B cell (primary cell): ENCODE results near the gene WBP11. TPM values are rescaled to one million over a fixed set of nuclear protein-coding genes. Genes with fewer than 3 reads are reported as not detected.

ENCODE experiments used
- ATAC-seq: fragments of 200-7000 bp; cut with Tn5 transposase; one replicate; pipeline ENCODE4 v1.10.0; 2021; ENCODE audit warnings: low read depth, mild to moderate bottlenecking, moderate number of reproducible peaks, moderate library complexity
- CTCF ChIA-PET: fragments of 350-600 bp; sonication (Branson Sonifier 250); formaldehyde crosslinking; loops from one replicate; lab custom pipeline; 2021; ENCODE audit warnings: antibody characterized with exemption, inconsistent platforms; lab: Charles Lee
- POLR2A ChIA-PET: fragments of 350-600 bp; sonication (Branson Sonifier 250); formaldehyde crosslinking; loops from one replicate; lab custom pipeline; 2021; ENCODE audit warnings: antibody characterized with exemption; lab: Charles Lee
- DNase-seq: peaks from one replicate; pipeline ENCODE4 v3.0.0; 2013
- H2AFZ ChIP-seq: 2 replicates; pipeline ENCODE4 v1.6.1; 2012; ENCODE audit warnings: mild to moderate bottlenecking, low read depth, low read length; ENCODE audit not compliant: insufficient read depth, poor library complexity, severe bottlenecking
- H3K27ac ChIP-seq, 2 donors: 1 replicate in 1 of 2; 2 replicates in 1 of 2; pipeline ENCODE4 v1.5.1; 2012 to 2013; ENCODE audit warnings: low read length in 2 of 2, mild to moderate bottlenecking in 2 of 2, moderate library complexity in 1 of 2
- H3K27me3 ChIP-seq, 4 experiments: fragments of 200-600 bp in 1 of 4; sonication (generic) in 1 of 4; replicated peaks in 1 of 4; 1 replicate in 2 of 4; 2 replicates in 2 of 4; pipeline versions ENCODE4 v1.6.1 to v1.7.0; 2013 to 2016; ENCODE audit warnings: low read length in 3 of 4, mild to moderate bottlenecking in 2 of 4, mixed read lengths in 1 of 4, moderate library complexity in 1 of 4; ENCODE audit not compliant: insufficient read depth in 4 of 4, control insufficient read depth in 3 of 4; ENCODE audit errors: control extremely low read depth in 1 of 4
- H3K36me3 ChIP-seq, 2 experiments: replicated peaks in 1 of 2; 1 replicate in 1 of 2; 2 replicates in 1 of 2; pipeline versions ENCODE4 v1.6.1 to v1.7.1; 2013; ENCODE audit warnings: low read length in 1 of 2; ENCODE audit not compliant: insufficient read depth in 2 of 2, control insufficient read depth in 1 of 2; ENCODE audit errors: control extremely low read depth in 1 of 2, extremely low read depth in 1 of 2
- H3K4me1 ChIP-seq, 2 donors: fragments of 200-600 bp in 1 of 2; sonication (generic) in 1 of 2; 1 replicate in 1 of 2; 2 replicates in 1 of 2; pipeline versions ENCODE4 v1.5.1 to v1.6.1; 2013 to 2017; ENCODE audit warnings: low read length in 2 of 2; ENCODE audit not compliant: control insufficient read depth in 2 of 2, insufficient read depth in 2 of 2
- H3K4me2 ChIP-seq: replicated peaks from 2 replicates; pipeline ENCODE3; 2012; ENCODE audit warnings: mild to moderate bottlenecking, low read depth, low read length; ENCODE audit not compliant: poor library complexity, severe bottlenecking
- H3K4me3 ChIP-seq, 5 experiments: fragments of 200-600 bp in 1 of 5; sonication (generic) in 1 of 5; 1 replicate in 3 of 5; 2 replicates in 2 of 5; pipeline versions ENCODE4 v1.5.1 to v1.7.0; 2011 to 2016; ENCODE audit warnings: low read length in 4 of 5, mild to moderate bottlenecking in 4 of 5, low read depth in 2 of 5, control low read depth in 1 of 5, moderate library complexity in 1 of 5; ENCODE audit not compliant: insufficient read depth in 1 of 5; ENCODE audit errors: control extremely low read depth in 1 of 5, extremely low read depth in 1 of 5
- H3K79me2 ChIP-seq: fragments of 200-600 bp; sonication (generic); one replicate; pipeline ENCODE4 v1.6.0; 2016; ENCODE audit warnings: low read length; ENCODE audit not compliant: control insufficient read depth, insufficient read depth
- H3K9ac ChIP-seq: fragments of 200-600 bp; sonication (generic); 2 replicates; pipeline ENCODE4 v1.6.1; 2017; ENCODE audit warnings: mild to moderate bottlenecking, low read length, moderate library complexity
- H3K9me3 ChIP-seq, 3 donors: one replicate each; pipeline versions ENCODE4 v1.6.1 to v1.7.1; 2013; ENCODE audit warnings: low read length in 2 of 3; ENCODE audit not compliant: control insufficient read depth in 2 of 3, insufficient read depth in 1 of 3; ENCODE audit errors: control extremely low read depth in 1 of 3
- H4K20me1 ChIP-seq: 2 replicates; pipeline ENCODE4 v1.6.0; 2012; ENCODE audit warnings: mild to moderate bottlenecking, low read length; ENCODE audit not compliant: insufficient read depth, control insufficient read depth, poor library complexity, severe bottlenecking
- H3K27ac Mint-ChIP-seq: one replicate; pipeline ENCODE4 v1.8.0; 2021; ENCODE audit warnings: mixed read lengths
- H3K27me3 Mint-ChIP-seq: one replicate; pipeline ENCODE4 v1.8.0; 2021; ENCODE audit warnings: mixed read lengths
- H3K4me1 Mint-ChIP-seq: one replicate; pipeline ENCODE4 v1.8.0; 2021; ENCODE audit warnings: mixed read lengths
- H3K4me3 Mint-ChIP-seq: one replicate; pipeline ENCODE4 v1.8.0; 2021; ENCODE audit warnings: mixed read lengths
- H3K9me3 Mint-ChIP-seq: one replicate; pipeline ENCODE4 v1.8.0; 2022; ENCODE audit warnings: mixed read lengths; ENCODE audit not compliant: insufficient read depth
- EZH2 ChIP-seq: IDR thresholded peaks from 2 replicates; pipeline ENCODE4 v1.6.1; 2012; ENCODE audit warnings: borderline replicate concordance, low read depth, mild to moderate bottlenecking, moderate library complexity, low read length; ENCODE audit not compliant: insufficient read depth, poor library complexity, severe bottlenecking
- WGBS: methylation state at CpG from one replicate; pipeline ENCODE4 v1.1.5; 2013; ENCODE audit warnings: missing lambda C conversion rate; ENCODE audit not compliant: insufficient coverage; 5-methylcytosine and 5-hydroxymethylcytosine counted together
- intact Hi-C: fragments of 100-400 bp; cut with micrococcal nuclease; formaldehyde crosslinking; loops from one replicate; pipeline ENCODE4 v1.10.0; 2022
- polyA plus RNA-seq: library from polyadenylated mRNA; depleted of rRNA; stranded (reverse); fragments of >200 nt; gene quantifications from 2 replicates; pipeline ENCODE4 v1.2.3, GENCODE V29; 2012
- total RNA-seq, 2 donors: library from RNA; stranded (reverse); fragments of 120-200 nt in 1 of 2; gene quantifications; 1 replicate in 1 of 2; 2 replicates in 1 of 2; pipeline versions ENCODE4 v1.2.3 to v1.2.4, GENCODE V29; 2013 to 2022
- TF ChIP-seq, protein P1 (sequence below): fragments of 200-600 bp; IDR thresholded peaks from one replicate; pipeline ENCODE4 v1.8.0; 2022; ENCODE audit warnings: antibody characterized with exemption, mild to moderate bottlenecking

Gene WBP11
- total and polyA plus RNA-seq, 2 donors (not counting 1 experiment from before 2014, with no cell fraction given) = 13.6 to 84.7 TPM

DNA sequence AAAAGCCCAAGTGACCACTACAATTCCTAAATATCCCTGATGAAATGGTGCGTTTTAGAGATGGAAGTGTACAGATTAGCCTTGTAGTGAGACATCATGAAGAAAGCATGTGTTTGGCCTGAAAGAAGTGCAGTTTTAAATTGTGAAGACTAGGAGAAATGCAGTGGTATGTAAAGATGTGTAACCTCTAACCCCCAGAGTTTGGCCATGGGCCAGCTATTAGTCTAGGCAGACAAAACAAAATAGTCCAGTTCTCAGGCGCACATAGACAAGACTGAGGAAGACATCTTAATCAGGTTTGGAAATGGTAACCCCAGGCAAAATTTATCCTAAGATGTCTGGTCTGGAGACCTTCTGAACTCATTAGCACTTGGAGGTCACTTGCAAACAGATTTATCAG is 23.4 kb downstream of the WBP11 start:
- CTCF ChIA-PET = no interaction called here
- POLR2A ChIA-PET = no interaction called here
- intact Hi-C loops = no loop called here
- Histone ChIP-seq H3K4me3 (no peak overlapping the region), H3K9ac (no peak overlapping the region), H3K9me3 (no peaks in the 10 kb centered on the region), H3K4me2 (no peak overlapping the region), H3K36me3 (peaks cover 0 to 3% of the 10 kb centered on the region in 2 experiments), H3K79me2 (no peaks in the 10 kb centered on the region), H3K27ac (no peak overlapping the region), H3K4me1 (peaks cover 5 to 7% of the 10 kb centered on the region in 2 donors), H3K27me3 (no peaks in the 10 kb centered on the region), H2AFZ (no peak overlapping the region), H4K20me1 (no peaks in the 10 kb centered on the region)
- Mint-ChIP-seq H3K9me3 (no peaks in the 10 kb centered on the region), H3K27me3 (no peaks in the 10 kb centered on the region), H3K4me1 (peaks cover 15% of the 10 kb centered on the region), H3K4me3 (no peak overlapping the region), H3K27ac (no peak overlapping the region)
- WGBS = 94% methylated on average over 2 of the region's 2 CpGs
- ATAC-seq (no peak), DNase-seq (no peak)
- TF ChIP-seq, protein P1, sequence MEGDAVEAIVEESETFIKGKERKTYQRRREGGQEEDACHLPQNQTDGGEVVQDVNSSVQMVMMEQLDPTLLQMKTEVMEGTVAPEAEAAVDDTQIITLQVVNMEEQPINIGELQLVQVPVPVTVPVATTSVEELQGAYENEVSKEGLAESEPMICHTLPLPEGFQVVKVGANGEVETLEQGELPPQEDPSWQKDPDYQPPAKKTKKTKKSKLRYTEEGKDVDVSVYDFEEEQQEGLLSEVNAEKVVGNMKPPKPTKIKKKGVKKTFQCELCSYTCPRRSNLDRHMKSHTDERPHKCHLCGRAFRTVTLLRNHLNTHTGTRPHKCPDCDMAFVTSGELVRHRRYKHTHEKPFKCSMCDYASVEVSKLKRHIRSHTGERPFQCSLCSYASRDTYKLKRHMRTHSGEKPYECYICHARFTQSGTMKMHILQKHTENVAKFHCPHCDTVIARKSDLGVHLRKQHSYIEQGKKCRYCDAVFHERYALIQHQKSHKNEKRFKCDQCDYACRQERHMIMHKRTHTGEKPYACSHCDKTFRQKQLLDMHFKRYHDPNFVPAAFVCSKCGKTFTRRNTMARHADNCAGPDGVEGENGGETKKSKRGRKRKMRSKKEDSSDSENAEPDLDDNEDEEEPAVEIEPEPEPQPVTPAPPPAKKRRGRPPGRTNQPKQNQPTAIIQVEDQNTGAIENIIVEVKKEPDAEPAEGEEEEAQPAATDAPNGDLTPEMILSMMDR = no peak
- TF ChIP-seq EZH2 = no peak

DNA sequence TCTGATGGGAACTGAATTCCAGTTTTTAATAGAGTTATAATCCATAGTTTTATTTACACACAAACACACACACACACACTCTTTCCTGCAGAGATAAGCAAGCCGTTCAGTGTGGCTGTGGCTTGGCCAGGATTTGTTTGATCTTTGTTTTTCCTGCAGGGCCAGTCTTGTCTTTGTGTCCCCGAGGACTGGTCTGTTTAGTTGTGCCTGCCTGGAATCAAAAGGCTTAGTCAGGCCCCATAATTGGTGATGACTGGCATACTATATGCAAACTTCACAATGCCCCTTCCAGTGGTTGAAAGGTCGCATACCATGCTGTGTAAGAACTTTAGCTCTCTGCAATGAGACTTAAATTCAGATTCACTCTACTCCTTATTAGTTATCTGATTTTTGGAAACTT is 26.0 kb downstream of the WBP11 start:
- no peak for DNase-seq
- no peak overlapping the region for H3K27ac Mint-ChIP-seq
- Histone ChIP-seq H3K27me3 (no peaks in the 10 kb centered on the region), H3K36me3 (no peaks in the 10 kb centered on the region), H3K9ac (no peak overlapping the region), H3K9me3 (peaks cover 0 to 9% (median 0%) of the 10 kb centered on the region in 3 donors), H4K20me1 (no peaks in the 10 kb centered on the region), H3K4me1 (peaks cover 5 to 18% of the 10 kb centered on the region in 2 donors), H2AFZ (no peak overlapping the region), H3K4me3 (no peak overlapping the region), H3K27ac (no peak overlapping the region), H3K4me2 (no peak overlapping the region), H3K79me2 (peaks cover 5% of the 10 kb centered on the region)
- H3K27me3 Mint-ChIP-seq = no peaks in the 10 kb centered on the region
- peaks cover 30% of the 10 kb centered on the region for H3K4me1 Mint-ChIP-seq
- no peak overlapping the region for H3K4me3 Mint-ChIP-seq
- no peak for ATAC-seq
- intact Hi-C loops = no loop called here
- POLR2A ChIA-PET = no interaction called here
- WGBS = 100% methylated on average over 1 of the region's 3 CpGs
- no peak for TF ChIP-seq EZH2
- TF ChIP-seq, protein P1 = no peak
- CTCF ChIA-PET = interaction anchor here (0.8 to 1.7 kb wide), 5 partner anchors 8 to 444 kb away, joined by 3 to 6 read pairs (median 3); partner anchors contain the start of gene RERG
- H3K9me3 Mint-ChIP-seq = no peaks in the 10 kb centered on the region
